Prostate gland (tissue), 2 donors: Measurements from ENCODE around the gene WWOX. TPM values are rescaled to one million over a fixed set of nuclear protein-coding genes. Genes with fewer than 3 reads are reported as not detected.

Source experiments
- DNase-seq: peaks from one replicate; pipeline ENCODE4 v3.0.0-alpha.2; 2019; ENCODE audit warnings: low spot score
- H3K27ac ChIP-seq, 2 donors: fragments of 200-600 bp; sonication (generic); 2 replicates each; pipeline ENCODE4 v1.5.1; 2017 to 2019
- H3K27me3 ChIP-seq: fragments of 200-600 bp; sonication (generic); replicated peaks from 2 replicates; pipeline ENCODE4 v1.5.1; 2019; ENCODE audit not compliant: insufficient read depth
- H3K36me3 ChIP-seq, 2 donors: fragments of 200-600 bp; sonication (generic); 1 replicate in 1 of 2; 2 replicates in 1 of 2; pipeline versions ENCODE4 v1.5.1 to v1.8.1; 2017 to 2019
- H3K4me1 ChIP-seq: fragments of 200-600 bp; sonication (generic); replicated peaks from 2 replicates; pipeline ENCODE4 v1.5.1; 2019
- H3K4me3 ChIP-seq, 2 donors: fragments of 200-600 bp; sonication (generic); 2 replicates each; pipeline ENCODE4 v1.5.1; 2017 to 2019
- H3K9me3 ChIP-seq: fragments of 200-600 bp; sonication (generic); 2 replicates; pipeline ENCODE4 v1.5.1; 2017
- CTCF ChIP-seq, 4 experiments: fragments of 200-600 bp in 2 of 4; fragments of 450-650 bp in 2 of 4; sonication (generic) in 2 of 4; IDR thresholded peaks; 1 replicate in 3 of 4; 2 replicates in 1 of 4; pipeline ENCODE4 v1.5.1; 2016 to 2019; ENCODE audit warnings: antibody characterized with exemption in 4 of 4, mild to moderate bottlenecking in 2 of 4, moderate library complexity in 2 of 4
- POLR2A ChIP-seq: fragments of 450-650 bp; IDR thresholded peaks from one replicate; pipeline ENCODE4 v1.6.1; 2016; ENCODE audit warnings: antibody characterized with exemption, mild to moderate bottlenecking
- POLR2AphosphoS5 ChIP-seq: sonication (generic); formaldehyde crosslinking; IDR thresholded peaks from one replicate; pipeline ENCODE4 v1.6.1; 2017; ENCODE audit warnings: antibody characterized with exemption
- WGBS: methylation state at CpG from one replicate; pipeline ENCODE4 v1.1.5; 2018; 5-methylcytosine and 5-hydroxymethylcytosine counted together
- intact Hi-C: fragments of 100-400 bp; cut with DNase I; formaldehyde crosslinking; loops from one replicate; pipeline ENCODE4 v1.14.2; 2022
- total RNA-seq, 2 donors: library from RNA; depleted of rRNA; stranded (reverse); fragments of >200 nt; gene quantifications; one replicate each; pipeline ENCODE4 v1.1.0, GENCODE V29; 2016

Gene WWOX
- total RNA-seq, 2 donors from 2014 or later = 93.2 to 99.4 TPM

GRCh38 chr16:79081297-79082066 is 982.0 kb downstream of the WWOX start:
- WGBS = 94% methylated on average over 12 of the region's 12 CpGs
- intact Hi-C loops = no loop called here
- DNase-seq = no peak

GRCh38 chr16:79082970-79083369 is 983.5 kb downstream of the WWOX start:
- no peaks in the 10 kb centered on the region for H3K27me3 ChIP-seq
- H3K36me3 ChIP-seq = no peaks in the 10 kb centered on the region
- no peaks in the 10 kb centered on the region for H3K9me3 ChIP-seq
- H3K27ac ChIP-seq = no peak overlapping the region
- WGBS = 98% methylated on average over 3 of the region's 3 CpGs
- intact Hi-C loops = no loop called here
- H3K4me1 ChIP-seq = no peaks in the 10 kb centered on the region
- no peak overlapping the region for H3K4me3 ChIP-seq
- DNase-seq = no peak
- TF ChIP-seq CTCF (IDR thresholded peaks at IDR 0.05) (no peak), POLR2A (no peak), POLR2AphosphoS5 (no peak)

More at GRCh38 chr16:79081297-79082066, 982.0 kb downstream of the WWOX start:
- Histone ChIP-seq H3K36me3 (no peaks in the 10 kb centered on the region), H3K4me3 (no peak overlapping the region), H3K27ac (no peak overlapping the region), H3K9me3 (no peaks in the 10 kb centered on the region), H3K27me3 (no peaks in the 10 kb centered on the region), H3K4me1 (no peaks in the 10 kb centered on the region)
- TF ChIP-seq POLR2A (no peak), CTCF (IDR thresholded peaks at IDR 0.05) (no peak), POLR2AphosphoS5 (no peak)

GRCh38 chr16:79083508-79084299 is 984.2 kb downstream of the WWOX start:
- H3K9me3 ChIP-seq = no peaks in the 10 kb centered on the region
- H3K27me3 ChIP-seq = no peaks in the 10 kb centered on the region
- intact Hi-C loops = no loop called here
- H3K4me3 ChIP-seq = no peak overlapping the region
- no peak for TF ChIP-seq POLR2AphosphoS5
- no peak for TF ChIP-seq POLR2A
- no peak for TF ChIP-seq CTCF (IDR thresholded peaks at IDR 0.05)
- H3K27ac ChIP-seq = no peak overlapping the region
- WGBS = 83% methylated on average over 18 of the region's 18 CpGs
- no peak for DNase-seq
- H3K36me3 ChIP-seq = no peaks in the 10 kb centered on the region
- H3K4me1 ChIP-seq = no peaks in the 10 kb centered on the region

GRCh38 chr16:79088971-79089370 is 989.5 kb downstream of the WWOX start:
- Histone ChIP-seq H3K4me1 (peaks cover 6% of the 10 kb centered on the region), H3K27ac (no peak overlapping the region), H3K36me3 (no peaks in the 10 kb centered on the region), H3K4me3 (no peak overlapping the region), H3K27me3 (no peaks in the 10 kb centered on the region), H3K9me3 (no peaks in the 10 kb centered on the region)
- TF ChIP-seq CTCF (IDR thresholded peaks at IDR 0.05) = no peak
- TF ChIP-seq POLR2AphosphoS5 = peak; percentile 94
- no peak for TF ChIP-seq POLR2A
- 10% methylated on average over 6 of the region's 6 CpGs for WGBS
- DNase-seq = peak; percentile 69
- intact Hi-C loops = no loop called here
